ENCODE results near the gene ADAM12.
"Not testable (repeated sequence)": the region's sequence is repeated elsewhere in the genome, so short reads cannot be mapped to it uniquely, and the experiment has no call there.

ADAM12 gene

GRCh38 chr10:126352453-126352852 lies 35.8 kb downstream of the ADAM12 start:
- DNase-seq (ENCODE audit: low spot score), result no peak
- TF ChIP-seq, protein P1, sequence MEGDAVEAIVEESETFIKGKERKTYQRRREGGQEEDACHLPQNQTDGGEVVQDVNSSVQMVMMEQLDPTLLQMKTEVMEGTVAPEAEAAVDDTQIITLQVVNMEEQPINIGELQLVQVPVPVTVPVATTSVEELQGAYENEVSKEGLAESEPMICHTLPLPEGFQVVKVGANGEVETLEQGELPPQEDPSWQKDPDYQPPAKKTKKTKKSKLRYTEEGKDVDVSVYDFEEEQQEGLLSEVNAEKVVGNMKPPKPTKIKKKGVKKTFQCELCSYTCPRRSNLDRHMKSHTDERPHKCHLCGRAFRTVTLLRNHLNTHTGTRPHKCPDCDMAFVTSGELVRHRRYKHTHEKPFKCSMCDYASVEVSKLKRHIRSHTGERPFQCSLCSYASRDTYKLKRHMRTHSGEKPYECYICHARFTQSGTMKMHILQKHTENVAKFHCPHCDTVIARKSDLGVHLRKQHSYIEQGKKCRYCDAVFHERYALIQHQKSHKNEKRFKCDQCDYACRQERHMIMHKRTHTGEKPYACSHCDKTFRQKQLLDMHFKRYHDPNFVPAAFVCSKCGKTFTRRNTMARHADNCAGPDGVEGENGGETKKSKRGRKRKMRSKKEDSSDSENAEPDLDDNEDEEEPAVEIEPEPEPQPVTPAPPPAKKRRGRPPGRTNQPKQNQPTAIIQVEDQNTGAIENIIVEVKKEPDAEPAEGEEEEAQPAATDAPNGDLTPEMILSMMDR (IDR thresholded peaks at IDR 0.05), result no peak

DNA sequence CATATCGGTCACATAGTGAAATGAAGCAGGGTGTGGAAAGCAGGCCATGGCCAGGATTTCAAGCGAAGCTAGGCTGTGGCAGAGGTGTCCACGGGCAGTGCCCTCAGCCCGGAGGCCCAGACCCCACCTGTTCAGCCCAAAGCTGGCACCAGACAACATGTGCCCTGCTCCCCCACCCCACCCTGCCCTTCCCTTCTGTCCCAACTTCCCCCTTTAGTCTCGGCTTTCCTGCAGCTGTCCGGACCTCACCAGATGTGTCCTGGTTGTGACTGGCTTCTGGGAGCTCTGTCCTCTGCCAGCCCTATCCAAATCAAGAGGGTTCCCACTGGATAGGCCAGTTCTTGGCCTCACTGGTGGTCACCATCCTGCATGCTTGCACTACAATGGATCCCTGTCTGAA lies 37.3 kb downstream of the ADAM12 start:
- TF ChIP-seq, protein P1 (IDR thresholded peaks at IDR 0.05), result no peak
- DNase-seq (ENCODE audit: low spot score), result no peak
- Histone ChIP-seq H3K27ac (no peak overlapping the region), H3K4me3 (no peak overlapping the region)

More at GRCh38 chr10:126352453-126352852, 35.8 kb downstream of the ADAM12 start:
- Histone ChIP-seq H3K27ac (no peak overlapping the region), H3K4me3 (no peak overlapping the region)

DNA sequence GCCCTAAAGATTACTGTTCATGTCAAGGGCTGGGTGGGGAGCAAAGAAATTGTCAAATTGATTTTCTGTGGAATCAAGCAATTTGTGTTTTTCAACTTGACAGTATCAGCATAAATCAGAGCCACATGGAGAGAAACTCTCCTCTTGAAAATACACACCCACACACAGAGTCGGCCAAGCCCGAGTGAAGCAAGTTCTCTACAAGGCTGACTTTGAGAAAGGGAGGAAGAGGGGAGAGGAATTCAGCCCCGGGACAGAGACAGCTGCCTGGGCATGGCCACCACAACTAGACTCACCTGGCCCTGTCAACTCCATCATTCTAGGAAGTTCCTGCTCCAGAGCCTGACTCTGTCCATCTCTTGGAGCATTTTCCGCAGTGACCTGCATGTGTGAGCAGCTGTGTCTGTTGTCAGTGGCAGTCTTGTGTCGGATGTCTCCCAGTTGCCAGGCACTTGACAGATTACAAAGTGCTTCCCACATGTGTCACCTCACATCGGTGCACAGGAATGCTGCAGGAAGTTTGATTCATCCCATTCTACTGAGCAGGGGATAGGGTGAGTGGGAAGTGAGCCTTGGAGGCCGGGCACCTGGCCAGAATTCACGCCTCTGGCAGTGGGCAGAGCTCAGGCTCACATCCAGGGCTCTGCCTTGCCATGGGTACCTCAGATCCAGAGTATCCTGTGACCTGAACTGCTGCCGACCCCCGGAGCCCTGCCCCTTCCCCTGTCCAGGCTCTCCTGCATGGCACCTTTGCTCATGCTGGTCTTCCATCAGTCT lies 37.9 kb downstream of the ADAM12 start:
- DNase-seq (ENCODE audit: low spot score), result no peak
- TF ChIP-seq, protein P1 (IDR thresholded peaks at IDR 0.05), result no peak
- Histone ChIP-seq H3K4me3 (no peak overlapping the region), H3K27ac (no peak overlapping the region)

DNA sequence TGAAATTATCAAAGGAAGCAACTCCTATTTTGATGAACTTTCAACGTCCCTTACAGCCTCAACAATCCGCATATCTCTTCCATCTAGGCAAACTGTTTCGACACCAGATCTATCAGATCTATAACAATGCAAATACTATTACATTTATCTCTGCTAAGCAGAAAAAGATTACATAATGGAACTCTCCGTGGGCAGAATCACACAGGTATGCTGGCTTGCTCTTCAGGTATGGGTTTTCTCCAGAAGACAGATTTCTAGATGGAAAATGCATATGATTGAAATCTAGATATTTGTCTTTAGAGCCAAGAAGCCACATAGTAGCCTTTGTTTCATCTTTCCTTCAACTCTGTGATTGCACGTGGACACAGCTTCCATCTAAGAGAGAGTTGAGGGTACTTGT lies 38.6 kb downstream of the ADAM12 start:
- no peak overlapping the region for H3K27ac ChIP-seq
- TF ChIP-seq, protein P1 (IDR thresholded peaks at IDR 0.05), result no peak
- DNase-seq (ENCODE audit: low spot score), result no peak
- no peak overlapping the region for H3K4me3 ChIP-seq

GRCh38 chr10:126349101-126349500 lies 39.2 kb downstream of the ADAM12 start:
- Histone ChIP-seq H3K27ac (no peak overlapping the region), H3K4me3 (no peak overlapping the region)
- DNase-seq (ENCODE audit: low spot score), result no peak
- TF ChIP-seq, protein P1 (IDR thresholded peaks at IDR 0.05), result no peak

GRCh38 chr10:126343496-126343895 lies 44.8 kb downstream of the ADAM12 start:
- not testable (repeated sequence) for H3K27ac ChIP-seq; DNase-seq (ENCODE audit: low spot score); H3K4me3 ChIP-seq

DNA sequence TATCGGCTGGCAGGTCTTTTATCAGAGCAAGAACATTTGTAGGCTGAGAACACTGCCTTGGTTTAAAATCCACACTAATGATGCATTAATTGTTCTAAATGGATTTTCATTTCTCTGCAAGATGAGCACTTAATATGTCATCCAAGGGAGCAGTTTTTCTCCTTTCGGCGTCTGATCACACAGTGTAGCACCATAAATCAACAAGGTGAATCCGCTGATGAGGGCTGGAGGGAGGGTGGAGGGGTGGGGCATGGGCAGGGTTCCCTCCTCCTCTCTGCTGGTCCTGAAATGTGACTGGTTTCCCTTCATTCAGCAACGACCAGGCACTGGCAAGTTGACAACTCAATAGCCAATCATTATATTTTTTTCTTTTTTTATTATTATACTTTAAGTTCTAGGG lies 45.6 kb downstream of the ADAM12 start:
- Histone ChIP-seq H3K27ac (no peak overlapping the region), H3K4me3 (no peak overlapping the region)
- no peak for DNase-seq (ENCODE audit: low spot score)
- TF ChIP-seq, protein P1 (IDR thresholded peaks at IDR 0.05), result no peak

All from coronary artery (tissue), 2 donors.